Spleen (tissue), 11 donors: ENCODE measurements around the gene FKBP9. TPM values are rescaled to one million over a fixed set of nuclear protein-coding genes. Genes with fewer than 3 reads are reported as not detected.

ENCODE experiments used
- DNase-seq: peaks from one replicate; pipeline ENCODE4 v3.0.0-alpha.2; 2020
- H3K27ac ChIP-seq, 8 donors: fragments of 200-600 bp; sonication (generic) in 7 of 8; 1 replicate in 4 of 8; 2 replicates in 4 of 8; pipeline versions ENCODE4 v1.5.0 to v1.8.0; 2016 to 2021; ENCODE audit warnings: inconsistent platforms in 4 of 8, mild to moderate bottlenecking in 4 of 8, moderate library complexity in 1 of 8
- H3K27me3 ChIP-seq, 7 donors: fragments of 200-600 bp; sonication (generic) in 6 of 7; replicated peaks in 1 of 7; 1 replicate in 4 of 7; 2 replicates in 3 of 7; pipeline versions ENCODE4 v1.5.0 to v1.8.0; 2016 to 2021; ENCODE audit warnings: inconsistent platforms in 3 of 7, mild to moderate bottlenecking in 1 of 7
- H3K36me3 ChIP-seq, 6 donors: fragments of 200-600 bp; sonication (generic) in 5 of 6; 1 replicate in 4 of 6; 2 replicates in 2 of 6; pipeline versions ENCODE4 v1.5.0 to v1.8.0; 2016 to 2021; ENCODE audit warnings: inconsistent platforms in 2 of 6
- H3K4me1 ChIP-seq, 6 donors: fragments of 200-600 bp; sonication (generic) in 5 of 6; 1 replicate in 3 of 6; 2 replicates in 3 of 6; pipeline versions ENCODE4 v1.5.0 to v1.8.0; 2016 to 2021; ENCODE audit warnings: inconsistent platforms in 3 of 6
- H3K4me3 ChIP-seq, 8 donors: fragments of 200-600 bp; sonication (generic) in 7 of 8; 1 replicate in 4 of 8; 2 replicates in 4 of 8; pipeline versions ENCODE4 v1.5.0 to v1.8.0; 2016 to 2021; ENCODE audit warnings: inconsistent platforms in 4 of 8, mild to moderate bottlenecking in 4 of 8, moderate library complexity in 2 of 8
- H3K9me3 ChIP-seq, 8 donors: fragments of 200-600 bp; sonication (generic) in 7 of 8; 1 replicate in 4 of 8; 2 replicates in 4 of 8; pipeline versions ENCODE4 v1.5.0 to v1.8.0; 2016 to 2021; ENCODE audit warnings: inconsistent platforms in 4 of 8
- CTCF ChIP-seq, 11 experiments: fragments of 200-600 bp in 7 of 11; fragments of 450-650 bp in 4 of 11; sonication (generic) in 4 of 11; IDR thresholded peaks in 8 of 11; conservative IDR thresholded peaks in 3 of 11; 1 replicate in 7 of 11; 2 replicates in 4 of 11; pipeline versions ENCODE4 v1.4.0 to v1.8.0; 2016 to 2021; ENCODE audit warnings: antibody characterized with exemption in 11 of 11, inconsistent platforms in 4 of 11, mild to moderate bottlenecking in 1 of 11
- POLR2A ChIP-seq, 3 donors: fragments of 450-650 bp; IDR thresholded peaks; one replicate each; pipeline ENCODE4 v1.5.1; 2017; ENCODE audit warnings: antibody characterized with exemption in 3 of 3, mild to moderate bottlenecking in 1 of 3
- POLR2AphosphoS5 ChIP-seq, 3 donors: sonication (generic); formaldehyde crosslinking; IDR thresholded peaks; one replicate each; pipeline ENCODE4 v1.5.1; 2017; ENCODE audit warnings: antibody characterized with exemption in 3 of 3
- WGBS, 5 donors: extraction: QIAGEN DNeasy Blood & Tissue Kit in 3 of 5; methylation state at CpG; one replicate each; pipeline versions ENCODE4 v1.1.5 to v1.1.7; 2013 to 2018; 5-methylcytosine and 5-hydroxymethylcytosine counted together
- intact Hi-C: fragments of 100-400 bp; cut with DNase I; formaldehyde crosslinking; loops from one replicate; pipeline ENCODE4 v1.15.0; 2023; ENCODE audit warnings: low total_unique reads
- polyA plus RNA-seq, 3 donors: library from polyadenylated mRNA; stranded (reverse); fragments of 200-250 nt; gene quantifications; one replicate each; pipeline ENCODE4 v1.2.1, GENCODE V29; 2013
- total RNA-seq, 7 donors: library from RNA; depleted of rRNA in 3 of 7; stranded (reverse); fragments of >200 nt in 3 of 7; fragmentation: NEBNext Ultra II Directional in 4 of 7; extraction: Animal tissue kit (Norgen Biotek cat#: 25700) in 4 of 7; gene quantifications; one replicate each; pipeline versions ENCODE4 v1.1.0 to v1.2.1, GENCODE V29; 2016 to 2021
- donor health status: healthy with polysubstance abuse.
- donor health status: DM: no; HTN: no; CAD: no; lungs with moderate emphysema.
- donor health status: DM: no; HTN: no; CAD: no.
- donor health status: Bipolar disorder and iron deficiency.
- donor health status: healthy.
- donor health status: DM: no; HTN: no; CAD: no.
- donor health status: DM: yes; HTN: yes; CAD: no.

The FKBP9 gene
- total and polyA plus RNA-seq, 10 donors: 3.7 to 83.1 (median 54.4) TPM

GRCh38 chr7:33009734-33010133 lies 52.5 kb downstream of the FKBP9 start:
- H3K36me3 ChIP-seq: peaks cover 0 to 74% (median 28%) of the 10 kb centered on the region in 6 donors
- no peak overlapping the region for H3K27ac ChIP-seq
- no peak overlapping the region for H3K4me3 ChIP-seq
- 89 to 98% (median 94%) methylated on average over 2 of the region's 2 CpGs for WGBS, 5 donors
- no peak for TF ChIP-seq POLR2A (IDR thresholded peaks at IDR 0.05)
- no peaks in the 10 kb centered on the region for H3K4me1 ChIP-seq
- no peaks in the 10 kb centered on the region for H3K9me3 ChIP-seq
- no peak for DNase-seq
- H3K27me3 ChIP-seq: no peaks in the 10 kb centered on the region
- intact Hi-C loops: no loop called here

GRCh38 chr7:33012364-33012763 lies 55.1 kb downstream of the FKBP9 start:
- H3K4me3 ChIP-seq: no peak overlapping the region
- H3K4me1 ChIP-seq: no peaks in the 10 kb centered on the region
- no peaks in the 10 kb centered on the region for H3K27me3 ChIP-seq
- no peak overlapping the region for H3K27ac ChIP-seq
- peaks cover 0 to 77% (median 47%) of the 10 kb centered on the region in 6 donors for H3K36me3 ChIP-seq
- intact Hi-C loops: no loop called here
- H3K9me3 ChIP-seq: no peaks in the 10 kb centered on the region
- DNase-seq: no peak
- TF ChIP-seq POLR2AphosphoS5 (IDR thresholded peaks at IDR 0.05): no peak
- no peak for TF ChIP-seq CTCF (IDR thresholded peaks at IDR 0.05 in 8 of 11, conservative IDR thresholded peaks at IDR 0.05 in 3 of 11)
- TF ChIP-seq POLR2A (IDR thresholded peaks at IDR 0.05): no peak

- H3K27me3 ChIP-seq: no peaks in the 10 kb centered on the region
- intact Hi-C loops: no loop called here
- peaks cover 0 to 5% (median 0%) of the 10 kb centered on the region in 6 donors for H3K4me1 ChIP-seq
- DNase-seq: no peak
- 92 to 97% (median 95%) methylated on average over 4 of the region's 4 CpGs for WGBS, 5 donors
- H3K27ac ChIP-seq: no peak overlapping the region
- H3K36me3 ChIP-seq: peaks cover 0 to 96% (median 56%) of the 10 kb centered on the region in 6 donors
- H3K4me3 ChIP-seq: no peak overlapping the region
- TF ChIP-seq POLR2A (IDR thresholded peaks at IDR 0.05) (no peak), CTCF (IDR thresholded peaks at IDR 0.05 in 8 of 11, conservative IDR thresholded peaks at IDR 0.05 in 3 of 11) (no peak), POLR2AphosphoS5 (IDR thresholded peaks at IDR 0.05) (no peak)
- H3K9me3 ChIP-seq: no peaks in the 10 kb centered on the region
These were observed 67.0 kb downstream of the FKBP9 start for GRCh38 chr7:33024189-33024757.

GRCh38 chr7:33035776-33036175 lies 78.5 kb downstream of the FKBP9 start:
- Histone ChIP-seq H3K27ac (no peak overlapping the region), H3K36me3 (peaks cover 0 to 43% (median 3%) of the 10 kb centered on the region in 6 donors), H3K27me3 (no peaks in the 10 kb centered on the region), H3K9me3 (no peaks in the 10 kb centered on the region), H3K4me1 (peaks cover 10 to 55% (median 31%) of the 10 kb centered on the region in 6 donors), H3K4me3 (no peak overlapping the region)
- intact Hi-C loops: no loop called here
- TF ChIP-seq POLR2AphosphoS5 (IDR thresholded peaks at IDR 0.05) (no peak), POLR2A (IDR thresholded peaks at IDR 0.05) (no peak), CTCF (IDR thresholded peaks at IDR 0.05 in 8 of 11, conservative IDR thresholded peaks at IDR 0.05 in 3 of 11) (no peak)
- no peak for DNase-seq
- 80 to 87% (median 83%) methylated on average over 2 of the region's 2 CpGs for WGBS, 5 donors
